Measurements from ENCODE around the gene GJA5. TPM values are rescaled to one million over a fixed set of nuclear protein-coding genes. Genes with fewer than 3 reads are reported as not detected.

The GJA5 gene
- total and polyA plus RNA-seq, 8 donors: 67.6 to 109 (median 83.2) TPM

- Histone ChIP-seq H3K4me3 (no peak overlapping the region), H3K4me1 (no peaks in the 10 kb centered on the region), H3K27ac (no peak overlapping the region), H3K36me3 (no peaks in the 10 kb centered on the region), H3K27me3 (no peaks in the 10 kb centered on the region), H3K9me3 (no peaks in the 10 kb centered on the region)
- TF ChIP-seq CTCF (IDR thresholded peaks at IDR 0.05): no peak
- intact Hi-C loops (cut with DNase I): no loop called here
- ATAC-seq: no peak
- no peak for DNase-seq
These were observed 9.1 kb downstream of the GJA5 start for GRCh38 chr1:147751346-147751745.

- ATAC-seq (no peak), DNase-seq (no peak)
- Histone ChIP-seq H3K27ac (no peak overlapping the region), H3K4me1 (no peaks in the 10 kb centered on the region), H3K9me3 (no peaks in the 10 kb centered on the region), H3K4me3 (no peak overlapping the region), H3K36me3 (no peaks in the 10 kb centered on the region), H3K27me3 (no peaks in the 10 kb centered on the region)
- intact Hi-C loops (cut with DNase I): no loop called here
- no peak for TF ChIP-seq CTCF (IDR thresholded peaks at IDR 0.05)
These were observed 9.7 kb downstream of the GJA5 start for GRCh38 chr1:147750618-147751217.

- intact Hi-C loops (cut with DNase I): no loop called here
- ATAC-seq (no peak), DNase-seq (no peak)
- Histone ChIP-seq H3K4me1 (no peaks in the 10 kb centered on the region), H3K27ac (no peak overlapping the region), H3K9me3 (no peaks in the 10 kb centered on the region), H3K27me3 (no peaks in the 10 kb centered on the region), H3K4me3 (no peak overlapping the region), H3K36me3 (no peaks in the 10 kb centered on the region)
- TF ChIP-seq CTCF (IDR thresholded peaks at IDR 0.05): no peak
These were observed 10.6 kb downstream of the GJA5 start for GRCh38 chr1:147749792-147750191.

- no peak overlapping the region for H3K27ac ChIP-seq
- no peak for TF ChIP-seq CTCF (IDR thresholded peaks at IDR 0.05)
- H3K27me3 ChIP-seq: no peaks in the 10 kb centered on the region
- no peak for ATAC-seq
- H3K4me1 ChIP-seq: no peaks in the 10 kb centered on the region
- H3K4me3 ChIP-seq: no peak overlapping the region
- intact Hi-C loops (cut with DNase I): no loop called here
- H3K36me3 ChIP-seq: no peaks in the 10 kb centered on the region
- no peaks in the 10 kb centered on the region for H3K9me3 ChIP-seq
- no peak for DNase-seq
These were observed 11.6 kb downstream of the GJA5 start for GRCh38 chr1:147748676-147749350.

GRCh38 chr1:147747966-147748365, 12.4 kb downstream of the GJA5 start:
- H3K4me1 ChIP-seq: no peaks in the 10 kb centered on the region
- no peaks in the 10 kb centered on the region for H3K27me3 ChIP-seq
- H3K36me3 ChIP-seq: no peaks in the 10 kb centered on the region
- intact Hi-C loops (cut with DNase I): no loop called here
- H3K27ac ChIP-seq: no peak overlapping the region
- no peak for ATAC-seq
- no peaks in the 10 kb centered on the region for H3K9me3 ChIP-seq
- no peak for DNase-seq
- TF ChIP-seq CTCF (IDR thresholded peaks at IDR 0.05): no peak
- no peak overlapping the region for H3K4me3 ChIP-seq

All from left lung (tissue), 10 donors.